Measurements from ENCODE around the gene NPTN.

Gene NPTN

DNA sequence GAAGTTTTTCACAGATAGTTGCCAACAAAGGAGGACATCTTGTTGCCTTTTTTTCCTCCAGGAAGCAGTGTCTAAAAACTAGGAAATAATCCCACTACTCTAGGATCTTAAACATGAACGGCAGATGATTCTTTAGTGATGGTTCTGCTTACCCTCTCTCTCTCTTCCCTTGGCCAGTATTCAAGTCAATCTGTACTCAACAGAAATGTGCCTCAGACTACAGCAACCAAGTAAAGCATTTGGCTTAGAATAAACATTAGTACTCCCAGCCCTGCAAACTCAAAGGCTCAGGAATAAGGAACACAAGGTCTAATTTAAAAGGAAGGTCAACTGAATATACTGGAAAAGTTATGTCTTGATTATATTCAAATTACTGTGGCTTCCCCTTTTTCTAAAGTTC is 8.7 kb downstream of the NPTN start:
- TF ChIP-seq POU2F2 (IDR thresholded peaks at IDR 0.05; ENCODE audit: low read depth, low read length) (no peak), POLR2AphosphoS5 (IDR thresholded peaks at IDR 0.05; ENCODE audit: low read depth, low read length) (no peak), SPI1 (IDR thresholded peaks at IDR 0.05; ENCODE audit: low read depth, low read length) (no peak), TAF1 (IDR thresholded peaks at IDR 0.05; ENCODE audit: low read depth, low read length) (no peak), PAX5 (IDR thresholded peaks at IDR 0.05; ENCODE audit: insufficient read depth, low read length, severe bottlenecking) (no peak), POLR2A (IDR thresholded peaks at IDR 0.05; ENCODE audit: low read depth, low read length) (no peak)
- FAIRE-seq: no peak
- no peak for DNase-seq (ENCODE audit: insufficient read length, low spot score)

- no peak for FAIRE-seq
- DNase-seq (ENCODE audit: insufficient read length, low spot score): no peak
- TF ChIP-seq SPI1 (IDR thresholded peaks at IDR 0.05; ENCODE audit: low read depth, low read length) (no peak), POU2F2 (IDR thresholded peaks at IDR 0.05; ENCODE audit: low read depth, low read length) (no peak)
Measured at GRCh38 chr15:73621286-73621826, 11.8 kb downstream of the NPTN start.

GRCh38 chr15:73620078-73620477 is 13.1 kb downstream of the NPTN start:
- DNase-seq (ENCODE audit: insufficient read length, low spot score) (no peak), FAIRE-seq (no peak)
- TF ChIP-seq SPI1 (IDR thresholded peaks at IDR 0.05; ENCODE audit: low read depth, low read length): no peak
- TF ChIP-seq TAF1 (IDR thresholded peaks at IDR 0.05; ENCODE audit: low read depth, low read length): no peak
- no peak for TF ChIP-seq POLR2AphosphoS5 (IDR thresholded peaks at IDR 0.05; ENCODE audit: low read depth, low read length)
- no peak for TF ChIP-seq POLR2A (IDR thresholded peaks at IDR 0.05; ENCODE audit: low read depth, low read length)

DNA sequence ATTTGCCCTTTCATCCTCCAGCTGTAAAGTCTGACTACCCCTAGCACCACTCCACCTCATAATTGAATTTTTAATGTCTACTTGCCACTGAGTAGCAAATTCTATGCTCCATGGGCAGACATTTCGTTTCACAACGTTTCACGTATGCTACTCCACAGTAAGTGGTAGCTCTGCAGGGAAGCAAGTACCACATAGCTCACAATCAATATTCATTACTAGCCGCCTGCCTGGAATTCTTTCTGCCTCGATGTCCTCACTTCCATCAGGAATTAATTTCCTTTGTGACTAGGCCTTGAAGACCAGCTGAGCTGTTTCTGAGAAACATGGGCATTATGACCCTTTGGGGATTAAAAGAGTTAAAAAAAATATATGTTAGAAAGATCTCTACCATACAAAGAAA is 15.3 kb downstream of the NPTN start:
- FAIRE-seq (no peak), DNase-seq (ENCODE audit: insufficient read length, low spot score) (no peak)
- no peak for TF ChIP-seq POLR2AphosphoS5 (IDR thresholded peaks at IDR 0.05; ENCODE audit: low read depth, low read length)
- TF ChIP-seq POU2F2 (IDR thresholded peaks at IDR 0.05; ENCODE audit: low read depth, low read length): no peak
- no peak for TF ChIP-seq SPI1 (IDR thresholded peaks at IDR 0.05; ENCODE audit: low read depth, low read length)
- no peak for TF ChIP-seq POLR2A (IDR thresholded peaks at IDR 0.05; ENCODE audit: low read depth, low read length)
- TF ChIP-seq TAF1 (IDR thresholded peaks at IDR 0.05; ENCODE audit: low read depth, low read length): no peak
- no peak for TF ChIP-seq PAX5 (IDR thresholded peaks at IDR 0.05; ENCODE audit: insufficient read depth, low read length, severe bottlenecking)

- FAIRE-seq: no peak
- no peak for TF ChIP-seq POU2F2 (IDR thresholded peaks at IDR 0.05; ENCODE audit: low read depth, low read length)
- TF ChIP-seq SPI1 (IDR thresholded peaks at IDR 0.05; ENCODE audit: low read depth, low read length): no peak
- no peak for TF ChIP-seq PAX5 (IDR thresholded peaks at IDR 0.05; ENCODE audit: insufficient read depth, low read length, severe bottlenecking)
- TF ChIP-seq POLR2AphosphoS5 (IDR thresholded peaks at IDR 0.05; ENCODE audit: low read depth, low read length): no peak
- TF ChIP-seq POLR2A (IDR thresholded peaks at IDR 0.05; ENCODE audit: low read depth, low read length): no peak
- TF ChIP-seq TAF1 (IDR thresholded peaks at IDR 0.05; ENCODE audit: low read depth, low read length): no peak
- no peak for DNase-seq (ENCODE audit: insufficient read length, low spot score)
Measured at GRCh38 chr15:73617301-73617831, 15.8 kb downstream of the NPTN start.

- TF ChIP-seq PAX5 (IDR thresholded peaks at IDR 0.05; ENCODE audit: insufficient read depth, low read length, severe bottlenecking) (no peak), POU2F2 (IDR thresholded peaks at IDR 0.05; ENCODE audit: low read depth, low read length) (no peak), SPI1 (IDR thresholded peaks at IDR 0.05; ENCODE audit: low read depth, low read length) (no peak), POLR2AphosphoS5 (IDR thresholded peaks at IDR 0.05; ENCODE audit: low read depth, low read length) (no peak), TAF1 (IDR thresholded peaks at IDR 0.05; ENCODE audit: low read depth, low read length) (no peak), POLR2A (IDR thresholded peaks at IDR 0.05; ENCODE audit: low read depth, low read length) (no peak)
- DNase-seq (ENCODE audit: insufficient read length, low spot score) (no peak), FAIRE-seq (no peak)
Measured at GRCh38 chr15:73608941-73609340, 24.2 kb downstream of the NPTN start.

DNA sequence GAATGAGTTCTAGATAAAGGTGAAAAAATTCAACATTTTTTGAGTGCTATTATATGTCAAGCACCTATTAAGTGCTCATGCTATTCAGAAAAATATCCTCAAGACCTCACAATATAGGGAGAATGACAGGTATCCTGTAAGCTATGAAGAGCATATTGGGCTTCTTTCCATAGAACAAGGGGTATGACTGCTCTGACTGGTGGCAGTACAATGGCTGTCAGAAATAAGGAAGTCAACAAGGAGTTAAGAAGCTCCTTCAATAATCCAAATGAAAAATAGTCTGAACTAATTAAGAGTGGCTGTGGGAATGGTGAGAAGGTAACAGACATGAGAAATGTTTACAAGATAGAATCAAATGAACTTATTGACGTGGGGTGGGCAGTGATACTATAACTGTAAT is 24.7 kb downstream of the NPTN start:
- DNase-seq (ENCODE audit: insufficient read length, low spot score) (no peak), FAIRE-seq (no peak)
- peak; percentile 46; the same call in 1 of the 2 replicates for TF ChIP-seq SPI1 (IDR thresholded peaks at IDR 0.05; ENCODE audit: low read depth, low read length)
- no peak for TF ChIP-seq POLR2A (IDR thresholded peaks at IDR 0.05; ENCODE audit: low read depth, low read length)
- no peak for TF ChIP-seq PAX5 (IDR thresholded peaks at IDR 0.05; ENCODE audit: insufficient read depth, low read length, severe bottlenecking)
- TF ChIP-seq POU2F2 (IDR thresholded peaks at IDR 0.05; ENCODE audit: low read depth, low read length): no peak

DNA sequence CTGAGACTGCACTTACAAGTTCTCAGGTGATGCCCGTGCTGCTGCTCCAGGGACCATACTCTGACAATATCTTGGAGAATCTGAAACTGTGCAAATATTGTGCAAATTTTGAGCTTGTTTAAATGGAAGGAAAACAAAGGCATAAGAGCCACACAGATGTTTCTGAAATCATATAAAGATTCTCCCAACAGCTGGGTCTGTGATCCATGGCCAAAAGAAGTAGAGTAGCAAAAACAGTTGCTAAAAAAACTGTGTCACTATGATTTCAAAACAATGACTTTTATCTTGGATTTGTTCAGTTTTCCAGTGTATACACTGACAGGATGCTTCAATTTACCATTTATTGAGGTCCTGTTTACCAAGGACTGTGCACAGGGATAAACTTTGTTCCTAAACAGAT is 25.3 kb downstream of the NPTN start:
- no peak for DNase-seq (ENCODE audit: insufficient read length, low spot score)
- TF ChIP-seq POLR2AphosphoS5 (IDR thresholded peaks at IDR 0.05; ENCODE audit: low read depth, low read length): no peak
- TF ChIP-seq TAF1 (IDR thresholded peaks at IDR 0.05; ENCODE audit: low read depth, low read length): no peak
- no peak for TF ChIP-seq POLR2A (IDR thresholded peaks at IDR 0.05; ENCODE audit: low read depth, low read length)
- TF ChIP-seq POU2F2 (IDR thresholded peaks at IDR 0.05; ENCODE audit: low read depth, low read length): no peak
- TF ChIP-seq PAX5 (IDR thresholded peaks at IDR 0.05; ENCODE audit: insufficient read depth, low read length, severe bottlenecking): no peak
- TF ChIP-seq SPI1 (IDR thresholded peaks at IDR 0.05; ENCODE audit: low read depth, low read length): no peak
- FAIRE-seq: no peak

- TF ChIP-seq PAX5 (IDR thresholded peaks at IDR 0.05; ENCODE audit: insufficient read depth, low read length, severe bottlenecking) (no peak), POLR2A (IDR thresholded peaks at IDR 0.05; ENCODE audit: low read depth, low read length) (no peak), SPI1 (IDR thresholded peaks at IDR 0.05; ENCODE audit: low read depth, low read length) (no peak), POU2F2 (IDR thresholded peaks at IDR 0.05; ENCODE audit: low read depth, low read length) (no peak), TAF1 (IDR thresholded peaks at IDR 0.05; ENCODE audit: low read depth, low read length) (no peak), POLR2AphosphoS5 (IDR thresholded peaks at IDR 0.05; ENCODE audit: low read depth, low read length) (no peak)
- DNase-seq (ENCODE audit: insufficient read length, low spot score) (no peak), FAIRE-seq (peak; percentile 47)
Measured at GRCh38 chr15:73607405-73607804, 25.8 kb downstream of the NPTN start.

- TF ChIP-seq TAF1 (IDR thresholded peaks at IDR 0.05; ENCODE audit: low read depth, low read length): no peak
- TF ChIP-seq POLR2A (IDR thresholded peaks at IDR 0.05; ENCODE audit: low read depth, low read length): no peak
- TF ChIP-seq SPI1 (IDR thresholded peaks at IDR 0.05; ENCODE audit: low read depth, low read length): no peak
- TF ChIP-seq POU2F2 (IDR thresholded peaks at IDR 0.05; ENCODE audit: low read depth, low read length): no peak
- TF ChIP-seq POLR2AphosphoS5 (IDR thresholded peaks at IDR 0.05; ENCODE audit: low read depth, low read length): no peak
- TF ChIP-seq PAX5 (IDR thresholded peaks at IDR 0.05; ENCODE audit: insufficient read depth, low read length, severe bottlenecking): no peak
- DNase-seq (ENCODE audit: insufficient read length, low spot score) (no peak), FAIRE-seq (no peak)
Measured at GRCh38 chr15:73605759-73606436, 27.3 kb downstream of the NPTN start.

Measured in GM12891 (cell line).